Cardiac atrium fibroblast (primary cell): ENCODE measurements around the gene PSMC4. TPM values are rescaled to one million over a fixed set of nuclear protein-coding genes. Genes with fewer than 3 reads are reported as not detected.

Source experiments
- total RNA-seq: library from RNA; depleted of rRNA; stranded (reverse); fragments of >200 nt; gene quantifications from 2 replicates; pipeline ENCODE4 v1.2.3, GENCODE V29; 2015

The PSMC4 gene
- 94.4 and 110 TPM in 2 replicates for total RNA-seq

GRCh38 chr19:39970675-39971379 lies at the start of gene PSMC4:
TSS of gene PSMC4 (plus strand) at chr19:39971165. CDS start at chr19:39971203, 38 bp downstream.

GRCh38 chr19:39934584-39935363 lies 36.2 kb upstream of the PSMC4 start, which contains the start of gene FCGBP:
TSS of gene FCGBP (minus strand) at chr19:39934634.

GRCh38 chr19:39996811-39997637 lies 26.1 kb downstream of the PSMC4 start, which contains the start of gene ZNF546:
TSS of gene ZNF546 (plus strand) at chr19:39997060. CDS start at chr19:39998327, 1,267 bp downstream.

Other genes with a start within 250 kb of the PSMC4 start
- gene CLC, start 233.1 kb upstream of the PSMC4 start, total RNA-seq, result not detected in 2 replicates
- not detected in 2 replicates for gene LEUTX, start 192.3 kb upstream of the PSMC4 start, total RNA-seq
- 15.6 and 20.9 TPM in 2 replicates for gene DYRK1B, start 137.0 kb upstream of the PSMC4 start, total RNA-seq
- 72.2 and 96.1 TPM in 2 replicates for gene FBL, start 124.8 kb upstream of the PSMC4 start, total RNA-seq
- gene FCGBP, start 36.5 kb upstream of the PSMC4 start, total RNA-seq, result under 0.01 and 0.16 TPM in 2 replicates
- 2.4 and 3.8 TPM in 2 replicates for gene ZNF546, start 25.9 kb downstream of the PSMC4 start, total RNA-seq
- gene ZNF780B, start 85.1 kb downstream of the PSMC4 start, total RNA-seq, result 6.0 TPM in 2 replicates
- 9.4 and 24.0 TPM in 2 replicates for gene ZNF780A, start 119.8 kb downstream of the PSMC4 start, total RNA-seq
- gene MAP3K10, start 220.3 kb downstream of the PSMC4 start, total RNA-seq, result 8.8 and 10.2 TPM in 2 replicates
- gene TTC9B, start 247.2 kb downstream of the PSMC4 start, total RNA-seq, result not detected in 2 replicates